H1 (cell line): ENCODE results near the gene ODAPH. TPM values are rescaled to one million over a fixed set of nuclear protein-coding genes. Genes with fewer than 3 reads are reported as not detected.

ENCODE experiments used
- ASH2L ChIP-seq: fragments of 200-600, 300-600 bp; sonication (generic); IDR thresholded peaks from one replicate; pipeline ENCODE4 v1.7.1; 2017; ENCODE audit warnings: low read length
- GTF2F1 ChIP-seq: IDR thresholded peaks from 2 replicates; pipeline ENCODE4 v1.6.1; 2012; ENCODE audit warnings: low read depth, low read length, improper control_type of control experiment, borderline replicate concordance
- RBBP5 ChIP-seq: IDR thresholded peaks from 2 replicates; pipeline ENCODE4 v1.7.1; 2012; ENCODE audit warnings: low read depth, mild to moderate bottlenecking, inconsistent platforms, low read length, moderate library complexity, borderline replicate concordance
- TAF7 ChIP-seq: optimal IDR thresholded peaks from 2 replicates; pipeline ENCODE3; 2011; ENCODE audit warnings: low read depth, mild to moderate bottlenecking, inconsistent platforms, low read length, moderate library complexity, borderline replicate concordance
- TEAD4 ChIP-seq: IDR thresholded peaks from 2 replicates; pipeline ENCODE4 v1.6.1; 2012; ENCODE audit warnings: low read depth, low read length, inconsistent platforms, mixed read lengths
- polyA plus RNA-seq, 7 experiments: library from polyadenylated mRNA; depleted of rRNA in 3 of 7; stranded (reverse) in 5 of 7; unstranded in 2 of 7; fragments of >200 nt in 5 of 7; fragments of 200-250 nt in 2 of 7; gene quantifications; 1 replicate in 5 of 7; 2 replicates in 1 of 7; 4 replicates in 1 of 7; pipeline versions ENCODE4 v1.2.1 to v1.2.3, GENCODE V29; 2011 to 2013; ENCODE audit warnings: missing spikeins in 2 of 7, mixed read lengths in 2 of 7
- total RNA-seq: library from RNA; stranded (reverse); fragmentation: NEBNext Ultra II Directional; extraction: Animal tissue kit (Norgen Biotek cat#: 25700); gene quantifications from 2 replicates; pipeline ENCODE4 v1.2.1, GENCODE V29; 2021
- TF ChIP-seq, protein P1 (sequence below): fragments of 300-600 bp; sonication (generic); IDR thresholded peaks from 2 replicates; pipeline ENCODE4 v1.7.1; 2012; ENCODE audit warnings: low read length, moderate library complexity, mild to moderate bottlenecking, inconsistent platforms; ENCODE audit not compliant: insufficient replicate concordance

Gene ODAPH
- total and polyA plus RNA-seq, 2 of the 8 experiments (the other 6 are each of a cell fraction or from before 2014, with no cell fraction given): not detected

DNA sequence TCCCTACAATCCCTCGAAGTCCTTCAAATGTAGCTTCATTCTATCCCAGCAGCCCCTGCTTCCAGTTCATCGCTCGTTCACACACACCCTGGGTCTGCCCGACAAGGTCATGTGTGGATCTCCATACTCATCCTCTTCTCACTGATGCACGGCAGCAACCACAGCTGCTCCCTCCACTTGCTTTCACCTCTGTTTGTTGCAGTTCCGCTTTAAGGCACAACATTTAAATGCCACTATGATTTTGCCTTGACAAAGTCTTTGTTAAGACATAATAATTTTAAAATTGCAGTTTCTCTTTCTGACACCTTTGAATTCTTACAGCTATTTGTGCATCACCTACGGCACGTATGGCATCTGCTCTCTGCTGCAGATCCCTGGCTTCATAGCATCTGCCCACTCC lies 1.8 kb downstream of the ODAPH start (continued):
- no peak for TF ChIP-seq GTF2F1
- no peak for TF ChIP-seq RBBP5
- no peak for TF ChIP-seq ASH2L
- no peak for TF ChIP-seq TAF7
- TF ChIP-seq, protein P1, sequence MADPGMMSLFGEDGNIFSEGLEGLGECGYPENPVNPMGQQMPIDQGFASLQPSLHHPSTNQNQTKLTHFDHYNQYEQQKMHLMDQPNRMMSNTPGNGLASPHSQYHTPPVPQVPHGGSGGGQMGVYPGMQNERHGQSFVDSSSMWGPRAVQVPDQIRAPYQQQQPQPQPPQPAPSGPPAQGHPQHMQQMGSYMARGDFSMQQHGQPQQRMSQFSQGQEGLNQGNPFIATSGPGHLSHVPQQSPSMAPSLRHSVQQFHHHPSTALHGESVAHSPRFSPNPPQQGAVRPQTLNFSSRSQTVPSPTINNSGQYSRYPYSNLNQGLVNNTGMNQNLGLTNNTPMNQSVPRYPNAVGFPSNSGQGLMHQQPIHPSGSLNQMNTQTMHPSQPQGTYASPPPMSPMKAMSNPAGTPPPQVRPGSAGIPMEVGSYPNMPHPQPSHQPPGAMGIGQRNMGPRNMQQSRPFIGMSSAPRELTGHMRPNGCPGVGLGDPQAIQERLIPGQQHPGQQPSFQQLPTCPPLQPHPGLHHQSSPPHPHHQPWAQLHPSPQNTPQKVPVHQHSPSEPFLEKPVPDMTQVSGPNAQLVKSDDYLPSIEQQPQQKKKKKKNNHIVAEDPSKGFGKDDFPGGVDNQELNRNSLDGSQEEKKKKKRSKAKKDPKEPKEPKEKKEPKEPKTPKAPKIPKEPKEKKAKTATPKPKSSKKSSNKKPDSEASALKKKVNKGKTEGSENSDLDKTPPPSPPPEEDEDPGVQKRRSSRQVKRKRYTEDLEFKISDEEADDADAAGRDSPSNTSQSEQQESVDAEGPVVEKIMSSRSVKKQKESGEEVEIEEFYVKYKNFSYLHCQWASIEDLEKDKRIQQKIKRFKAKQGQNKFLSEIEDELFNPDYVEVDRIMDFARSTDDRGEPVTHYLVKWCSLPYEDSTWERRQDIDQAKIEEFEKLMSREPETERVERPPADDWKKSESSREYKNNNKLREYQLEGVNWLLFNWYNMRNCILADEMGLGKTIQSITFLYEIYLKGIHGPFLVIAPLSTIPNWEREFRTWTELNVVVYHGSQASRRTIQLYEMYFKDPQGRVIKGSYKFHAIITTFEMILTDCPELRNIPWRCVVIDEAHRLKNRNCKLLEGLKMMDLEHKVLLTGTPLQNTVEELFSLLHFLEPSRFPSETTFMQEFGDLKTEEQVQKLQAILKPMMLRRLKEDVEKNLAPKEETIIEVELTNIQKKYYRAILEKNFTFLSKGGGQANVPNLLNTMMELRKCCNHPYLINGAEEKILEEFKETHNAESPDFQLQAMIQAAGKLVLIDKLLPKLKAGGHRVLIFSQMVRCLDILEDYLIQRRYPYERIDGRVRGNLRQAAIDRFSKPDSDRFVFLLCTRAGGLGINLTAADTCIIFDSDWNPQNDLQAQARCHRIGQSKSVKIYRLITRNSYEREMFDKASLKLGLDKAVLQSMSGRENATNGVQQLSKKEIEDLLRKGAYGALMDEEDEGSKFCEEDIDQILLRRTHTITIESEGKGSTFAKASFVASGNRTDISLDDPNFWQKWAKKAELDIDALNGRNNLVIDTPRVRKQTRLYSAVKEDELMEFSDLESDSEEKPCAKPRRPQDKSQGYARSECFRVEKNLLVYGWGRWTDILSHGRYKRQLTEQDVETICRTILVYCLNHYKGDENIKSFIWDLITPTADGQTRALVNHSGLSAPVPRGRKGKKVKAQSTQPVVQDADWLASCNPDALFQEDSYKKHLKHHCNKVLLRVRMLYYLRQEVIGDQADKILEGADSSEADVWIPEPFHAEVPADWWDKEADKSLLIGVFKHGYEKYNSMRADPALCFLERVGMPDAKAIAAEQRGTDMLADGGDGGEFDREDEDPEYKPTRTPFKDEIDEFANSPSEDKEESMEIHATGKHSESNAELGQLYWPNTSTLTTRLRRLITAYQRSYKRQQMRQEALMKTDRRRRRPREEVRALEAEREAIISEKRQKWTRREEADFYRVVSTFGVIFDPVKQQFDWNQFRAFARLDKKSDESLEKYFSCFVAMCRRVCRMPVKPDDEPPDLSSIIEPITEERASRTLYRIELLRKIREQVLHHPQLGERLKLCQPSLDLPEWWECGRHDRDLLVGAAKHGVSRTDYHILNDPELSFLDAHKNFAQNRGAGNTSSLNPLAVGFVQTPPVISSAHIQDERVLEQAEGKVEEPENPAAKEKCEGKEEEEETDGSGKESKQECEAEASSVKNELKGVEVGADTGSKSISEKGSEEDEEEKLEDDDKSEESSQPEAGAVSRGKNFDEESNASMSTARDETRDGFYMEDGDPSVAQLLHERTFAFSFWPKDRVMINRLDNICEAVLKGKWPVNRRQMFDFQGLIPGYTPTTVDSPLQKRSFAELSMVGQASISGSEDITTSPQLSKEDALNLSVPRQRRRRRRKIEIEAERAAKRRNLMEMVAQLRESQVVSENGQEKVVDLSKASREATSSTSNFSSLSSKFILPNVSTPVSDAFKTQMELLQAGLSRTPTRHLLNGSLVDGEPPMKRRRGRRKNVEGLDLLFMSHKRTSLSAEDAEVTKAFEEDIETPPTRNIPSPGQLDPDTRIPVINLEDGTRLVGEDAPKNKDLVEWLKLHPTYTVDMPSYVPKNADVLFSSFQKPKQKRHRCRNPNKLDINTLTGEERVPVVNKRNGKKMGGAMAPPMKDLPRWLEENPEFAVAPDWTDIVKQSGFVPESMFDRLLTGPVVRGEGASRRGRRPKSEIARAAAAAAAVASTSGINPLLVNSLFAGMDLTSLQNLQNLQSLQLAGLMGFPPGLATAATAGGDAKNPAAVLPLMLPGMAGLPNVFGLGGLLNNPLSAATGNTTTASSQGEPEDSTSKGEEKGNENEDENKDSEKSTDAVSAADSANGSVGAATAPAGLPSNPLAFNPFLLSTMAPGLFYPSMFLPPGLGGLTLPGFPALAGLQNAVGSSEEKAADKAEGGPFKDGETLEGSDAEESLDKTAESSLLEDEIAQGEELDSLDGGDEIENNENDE: no peak
- no peak for TF ChIP-seq TEAD4
